Upper lobe of left lung (tissue), 6 donors: ENCODE measurements around the gene PAX5. TPM values are rescaled to one million over a fixed set of nuclear protein-coding genes. Genes with fewer than 3 reads are reported as not detected.

Experiments
- ATAC-seq, 2 donors: fragments of 200-7000 bp; cut with Tn5 transposase; one replicate each; pipeline ENCODE4 v1.9.1; 2022; ENCODE audit warnings: mild to moderate bottlenecking in 2 of 2, moderate library complexity in 2 of 2; ENCODE audit not compliant: low FRiP score in 2 of 2
- DNase-seq, 2 donors: peaks; one replicate each; pipeline ENCODE4 v3.0.0-alpha.2; 2019 to 2020
- H3K27ac ChIP-seq, 4 donors: fragments of 200-600 bp; sonication (generic); one replicate each; pipeline ENCODE4 v1.5.1; 2016 to 2019
- H3K27me3 ChIP-seq, 4 donors: fragments of 200-600 bp; sonication (generic); one replicate each; pipeline ENCODE4 v1.5.1; 2017 to 2019
- H3K36me3 ChIP-seq, 4 donors: fragments of 200-600 bp; sonication (generic); one replicate each; pipeline ENCODE4 v1.5.1; 2016 to 2019
- H3K4me1 ChIP-seq, 4 donors: fragments of 200-600 bp; sonication (generic); one replicate each; pipeline ENCODE4 v1.5.1; 2018 to 2019
- H3K4me3 ChIP-seq, 4 donors: fragments of 200-600 bp; sonication (generic); one replicate each; pipeline ENCODE4 v1.5.1; 2017 to 2019; ENCODE audit warnings: mild to moderate bottlenecking in 2 of 4, moderate library complexity in 1 of 4
- H3K9me3 ChIP-seq, 4 donors: fragments of 200-600 bp; sonication (generic); one replicate each; pipeline ENCODE4 v1.5.1; 2018 to 2019
- EP300 ChIP-seq, 4 donors: sonication (generic); formaldehyde crosslinking; IDR thresholded peaks; one replicate each; pipeline ENCODE4 v1.5.1; 2017; ENCODE audit warnings: antibody characterized with exemption in 4 of 4, control low read depth in 2 of 4
- POLR2A ChIP-seq, 4 donors: fragments of 450-650 bp; IDR thresholded peaks; one replicate each; pipeline ENCODE4 v1.5.1; 2016 to 2017; ENCODE audit warnings: antibody characterized with exemption in 4 of 4, mild to moderate bottlenecking in 2 of 4
- POLR2AphosphoS5 ChIP-seq, 2 donors: sonication (generic); formaldehyde crosslinking; IDR thresholded peaks; one replicate each; pipeline ENCODE4 v1.5.1; 2017; ENCODE audit warnings: antibody characterized with exemption in 2 of 2
- WGBS, 2 donors: methylation state at CpG; one replicate each; pipeline ENCODE4 v1.1.5; 2017 to 2018; 5-methylcytosine and 5-hydroxymethylcytosine counted together
- total RNA-seq, 6 donors: library from RNA; depleted of rRNA in 4 of 6; stranded (reverse); fragments of >200 nt in 4 of 6; gene quantifications; one replicate each; pipeline versions ENCODE4 v1.1.0 to v1.2.1, GENCODE V29; 2016 to 2021
- TF ChIP-seq, protein P1 (sequence below), 6 experiments: fragments of 450-650 bp in 4 of 6; fragments of 200-600 bp in 2 of 6; sonication (generic) in 2 of 6; IDR thresholded peaks; one replicate each; pipeline ENCODE4 v1.5.1; 2016 to 2019; ENCODE audit warnings: antibody characterized with exemption in 6 of 6
- donor health status: DM: no; HTN: no; CAD: no; lungs with moderate emphysema.
- donor health status: DM: no; HTN: yes; CAD: no; lungs with severe emphysema.

PAX5 gene
- total RNA-seq, 6 donors from 2014 or later = under 0.01 to 0.64 (median 0.43) TPM; not detected in 1

DNA sequence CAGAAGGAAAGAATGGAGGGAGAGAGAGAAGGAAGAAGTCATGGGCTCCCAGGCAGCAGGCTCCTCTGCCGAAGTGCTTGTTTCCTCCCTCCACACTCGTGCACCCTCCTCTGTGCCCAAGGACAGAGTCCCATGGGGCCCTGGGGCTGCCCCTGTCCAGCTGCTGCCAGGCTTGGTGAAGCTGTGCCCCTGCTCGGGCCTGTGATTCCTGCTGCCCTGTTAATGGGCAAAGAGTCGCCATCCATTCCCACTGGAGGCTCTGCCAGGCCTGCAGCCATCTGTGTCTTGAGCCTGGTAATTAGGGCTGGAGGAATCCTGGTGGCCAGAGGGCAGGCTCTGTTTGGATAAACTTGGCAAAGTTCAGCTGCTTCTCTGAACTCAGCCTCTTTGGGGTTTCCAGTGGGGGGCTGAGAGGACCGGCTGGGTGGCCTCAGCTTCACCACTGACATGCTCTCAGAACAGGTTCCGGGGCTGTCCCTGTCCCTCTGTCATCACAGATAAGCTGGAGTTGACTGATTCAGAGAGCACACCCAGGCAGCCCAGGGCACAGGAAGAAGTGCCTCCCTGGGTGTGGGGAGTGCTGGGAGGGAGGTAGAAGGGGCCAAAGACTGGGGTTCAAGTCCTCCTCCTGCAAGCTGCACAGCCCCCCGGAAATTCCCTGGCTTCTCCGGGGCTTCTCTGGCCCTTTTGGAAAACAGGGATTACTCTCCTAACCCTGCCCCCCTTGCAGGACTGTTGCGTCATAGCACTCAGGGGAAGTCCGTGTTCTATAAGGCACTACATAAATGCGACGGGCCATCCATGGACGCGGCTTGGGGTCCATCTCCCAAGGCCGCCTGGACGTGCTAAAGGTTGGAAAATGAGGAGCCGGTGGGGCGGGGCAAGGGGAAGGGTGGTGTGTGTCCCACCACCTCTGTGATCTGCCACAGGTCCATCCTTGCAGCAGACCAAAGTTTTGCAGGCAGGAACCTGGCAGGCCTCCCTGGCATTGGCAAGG is 154.8 kb downstream of the PAX5 start:
- H3K27me3 ChIP-seq = no peaks in the 10 kb centered on the region
- H3K9me3 ChIP-seq = no peaks in the 10 kb centered on the region
- no peaks in the 10 kb centered on the region for H3K4me1 ChIP-seq
- no peak for TF ChIP-seq POLR2A (IDR thresholded peaks at IDR 0.05)
- TF ChIP-seq EP300 (IDR thresholded peaks at IDR 0.05) = no peak
- no peak for TF ChIP-seq POLR2AphosphoS5 (IDR thresholded peaks at IDR 0.05)
- TF ChIP-seq, protein P1, sequence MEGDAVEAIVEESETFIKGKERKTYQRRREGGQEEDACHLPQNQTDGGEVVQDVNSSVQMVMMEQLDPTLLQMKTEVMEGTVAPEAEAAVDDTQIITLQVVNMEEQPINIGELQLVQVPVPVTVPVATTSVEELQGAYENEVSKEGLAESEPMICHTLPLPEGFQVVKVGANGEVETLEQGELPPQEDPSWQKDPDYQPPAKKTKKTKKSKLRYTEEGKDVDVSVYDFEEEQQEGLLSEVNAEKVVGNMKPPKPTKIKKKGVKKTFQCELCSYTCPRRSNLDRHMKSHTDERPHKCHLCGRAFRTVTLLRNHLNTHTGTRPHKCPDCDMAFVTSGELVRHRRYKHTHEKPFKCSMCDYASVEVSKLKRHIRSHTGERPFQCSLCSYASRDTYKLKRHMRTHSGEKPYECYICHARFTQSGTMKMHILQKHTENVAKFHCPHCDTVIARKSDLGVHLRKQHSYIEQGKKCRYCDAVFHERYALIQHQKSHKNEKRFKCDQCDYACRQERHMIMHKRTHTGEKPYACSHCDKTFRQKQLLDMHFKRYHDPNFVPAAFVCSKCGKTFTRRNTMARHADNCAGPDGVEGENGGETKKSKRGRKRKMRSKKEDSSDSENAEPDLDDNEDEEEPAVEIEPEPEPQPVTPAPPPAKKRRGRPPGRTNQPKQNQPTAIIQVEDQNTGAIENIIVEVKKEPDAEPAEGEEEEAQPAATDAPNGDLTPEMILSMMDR (IDR thresholded peaks at IDR 0.05) = no peak
- H3K4me3 ChIP-seq = no peak overlapping the region
- ATAC-seq (no peak), DNase-seq (no peak)
- no peaks in the 10 kb centered on the region for H3K36me3 ChIP-seq
- WGBS, 2 donors = 59 to 65% methylated on average over 15 to 18 of the region's 18 CpGs
- no peak overlapping the region for H3K27ac ChIP-seq

DNA sequence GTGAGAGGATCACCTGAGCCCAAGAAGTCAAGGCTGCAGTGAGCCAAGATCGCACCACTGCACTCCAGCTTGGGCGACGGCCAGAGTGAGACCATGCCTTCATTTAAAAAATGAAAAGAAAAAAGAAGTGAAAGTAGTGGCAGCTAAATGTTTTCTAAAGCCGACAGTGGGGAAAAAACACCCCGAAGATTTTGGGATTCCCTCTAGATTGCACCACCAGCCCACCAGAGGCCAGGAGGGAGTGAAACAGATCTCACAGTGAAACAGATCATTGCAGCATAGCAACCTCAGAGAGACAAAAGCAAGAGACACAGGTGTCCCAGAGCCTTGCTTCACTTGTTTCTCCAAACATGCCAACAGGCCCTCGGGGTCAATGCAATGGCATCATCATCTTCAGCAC is 156.8 kb downstream of the PAX5 start:
- H3K9me3 ChIP-seq = no peaks in the 10 kb centered on the region
- ATAC-seq = no peak
- DNase-seq = no peak
- no peaks in the 10 kb centered on the region for H3K27me3 ChIP-seq
- no peaks in the 10 kb centered on the region for H3K4me1 ChIP-seq
- TF ChIP-seq POLR2AphosphoS5 (IDR thresholded peaks at IDR 0.05) (no peak), POLR2A (IDR thresholded peaks at IDR 0.05) (no peak), EP300 (IDR thresholded peaks at IDR 0.05) (no peak)
- TF ChIP-seq, protein P1 (IDR thresholded peaks at IDR 0.05) = no peak
- no peaks in the 10 kb centered on the region for H3K36me3 ChIP-seq
- no peak overlapping the region for H3K4me3 ChIP-seq
- WGBS, 2 donors = 81 to 91% methylated on average over 6 of the region's 6 CpGs
- H3K27ac ChIP-seq = no peak overlapping the region

DNA sequence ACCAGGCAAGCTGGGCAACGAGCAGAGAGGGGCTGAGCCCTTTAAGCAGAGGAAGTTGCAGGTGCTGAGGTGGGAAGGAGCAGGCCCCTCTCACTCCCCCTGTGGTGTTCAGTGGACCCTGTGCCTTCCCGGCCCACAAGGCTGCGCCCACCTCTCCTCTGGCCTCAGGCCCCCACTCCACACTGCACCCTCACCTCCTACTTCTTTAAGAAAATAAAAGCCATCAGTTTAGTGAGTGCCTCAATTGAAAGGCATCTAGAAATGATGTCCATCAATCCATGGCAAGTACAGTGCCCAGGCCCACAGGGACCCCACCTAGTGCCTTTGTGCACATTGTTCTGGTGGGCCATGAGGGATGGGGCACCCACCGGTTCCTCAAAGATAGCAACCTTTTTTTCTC is 158.0 kb downstream of the PAX5 start:
- ATAC-seq (no peak), DNase-seq (no peak)
- Histone ChIP-seq H3K4me1 (no peaks in the 10 kb centered on the region), H3K4me3 (no peak overlapping the region), H3K27ac (no peak overlapping the region), H3K36me3 (no peaks in the 10 kb centered on the region), H3K27me3 (no peaks in the 10 kb centered on the region), H3K9me3 (no peaks in the 10 kb centered on the region)
- TF ChIP-seq EP300 (IDR thresholded peaks at IDR 0.05) (no peak), POLR2A (IDR thresholded peaks at IDR 0.05) (no peak), POLR2AphosphoS5 (IDR thresholded peaks at IDR 0.05) (no peak)
- TF ChIP-seq, protein P1 (IDR thresholded peaks at IDR 0.05) = no peak
- WGBS, 2 donors = 73 to 76% methylated on average over 4 of the region's 4 CpGs

DNA sequence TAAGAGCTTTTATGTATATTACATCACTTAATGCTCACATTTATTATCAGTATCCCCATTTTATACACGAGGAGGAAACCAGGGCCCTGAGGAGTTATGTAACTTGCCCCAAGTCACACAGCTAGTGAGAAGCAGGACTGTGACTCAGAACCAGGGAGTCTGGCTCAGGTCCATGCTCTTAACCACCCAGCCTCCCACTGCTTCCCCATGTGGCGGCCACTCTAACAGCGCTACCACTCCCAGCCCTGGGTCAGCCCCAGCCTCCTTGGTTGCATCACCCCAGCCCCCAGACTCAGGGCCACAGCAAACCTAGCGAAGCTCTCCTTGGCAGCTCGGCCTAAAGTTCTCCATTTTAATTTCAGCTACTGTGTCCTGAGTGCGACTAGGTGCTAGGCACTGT is 159.1 kb downstream of the PAX5 start:
- 79 to 87% methylated on average over 6 of the region's 6 CpGs for WGBS, 2 donors
- Histone ChIP-seq H3K27ac (no peak overlapping the region), H3K4me3 (no peak overlapping the region), H3K36me3 (no peaks in the 10 kb centered on the region), H3K9me3 (no peaks in the 10 kb centered on the region), H3K27me3 (no peaks in the 10 kb centered on the region), H3K4me1 (no peaks in the 10 kb centered on the region)
- ATAC-seq (peak in 1 of 2 donors; percentile 31), DNase-seq (no peak)
- TF ChIP-seq POLR2A (IDR thresholded peaks at IDR 0.05) (no peak), POLR2AphosphoS5 (IDR thresholded peaks at IDR 0.05) (no peak), EP300 (IDR thresholded peaks at IDR 0.05) (no peak)
- TF ChIP-seq, protein P1 (IDR thresholded peaks at IDR 0.05) = no peak
